K562 (cell line): Measurements from ENCODE around the gene FMOD. TPM values are rescaled to one million over a fixed set of nuclear protein-coding genes. Genes with fewer than 3 reads are reported as not detected.
A peak's percentile ranks its signal among the peaks of the same experiment; 100 is the strongest.

ENCODE experiments used
- ATAC-seq: fragments of 200-7000 bp; cut with Tn5 transposase; 3 replicates; pipeline ENCODE4 v1.9.1; 2020; ENCODE audit warnings: moderate library complexity
- BruUV-seq: library from RNA; stranded (reverse); fragments of 400-500 nt; replicated peaks from 2 replicates; lab custom pipeline; 2021; lab: Mats Ljungman, UMichigan
- CTCF ChIA-PET: fragments of 300-600 bp; formaldehyde crosslinking; extraction: SDS; loops from one replicate; lab custom pipeline; 2021; ENCODE audit warnings: low intra/inter-chr PET ratio; lab: Yijun Ruan, JAX
- POLR2A ChIA-PET: fragments of 300-600, 350-650 bp; sonication (Branson Sonifier 250); formaldehyde crosslinking; extraction: SDS; loops from one replicate; lab custom pipeline; 2021; ENCODE audit warnings: antibody characterized with exemption, inconsistent platforms; lab: Yijun Ruan, JAX
- DNase-seq, 4 experiments: peaks; one replicate each; pipeline versions ENCODE4 v3.0.0 to v3.0.0-alpha.2; 2011 to 2018; ENCODE audit warnings: low spot score in 3 of 4, mixed read lengths in 3 of 4; ENCODE audit errors: extremely low read depth in 1 of 4
- FAIRE-seq: peaks from 2 replicates; lab custom pipeline; 2011; peaks lifted over from hg19 to GRCh38; lab: Jason Lieb, UNC
- H2AFZ ChIP-seq: 2 replicates; pipeline ENCODE4 v1.6.0; 2011; ENCODE audit warnings: low read depth, low read length, control low read depth, inconsistent platforms
- H3K27ac ChIP-seq: fragments of 200-600 bp; 3 replicates; pipeline ENCODE4 v1.8.0; 2011; ENCODE audit warnings: low read depth, mild to moderate bottlenecking, control low read depth, inconsistent platforms, low read length, moderate library complexity, mixed read lengths; ENCODE audit errors: extremely low read depth
- H3K27me3 ChIP-seq, 2 experiments: fragments of 300-600 bp in 1 of 2; 2 replicates in 1 of 2; 3 replicates in 1 of 2; pipeline versions ENCODE4 v1.6.0 to v1.8.0; 2011; ENCODE audit warnings: inconsistent platforms in 2 of 2, low read length in 2 of 2, mild to moderate bottlenecking in 1 of 2, mixed read lengths in 1 of 2, moderate library complexity in 1 of 2; ENCODE audit not compliant: control insufficient read depth in 2 of 2, insufficient read depth in 2 of 2
- H3K36me3 ChIP-seq: fragments of 300-600 bp; 3 replicates; pipeline ENCODE4 v1.8.0; 2011; ENCODE audit warnings: mild to moderate bottlenecking, low read length, inconsistent platforms; ENCODE audit not compliant: control insufficient read depth, insufficient read depth
- H3K4me1 ChIP-seq, 2 experiments: fragments of 200-600 bp in 1 of 2; replicated peaks in 1 of 2; 2 replicates in 1 of 2; 3 replicates in 1 of 2; pipeline versions ENCODE4 v1.5.1 to v1.8.0; 2011; ENCODE audit warnings: inconsistent platforms in 2 of 2, low read length in 2 of 2, mild to moderate bottlenecking in 1 of 2, mixed read lengths in 1 of 2, moderate library complexity in 1 of 2; ENCODE audit not compliant: control insufficient read depth in 2 of 2, insufficient read depth in 2 of 2
- H3K4me2 ChIP-seq: 2 replicates; pipeline ENCODE4 v1.6.1; 2011; ENCODE audit warnings: low read length, control low read depth, inconsistent platforms, mixed read lengths; ENCODE audit not compliant: insufficient read depth
- H3K4me3 ChIP-seq: fragments of 200-600 bp; sonication (generic), shearing (Covaris generic); 2 replicates; pipeline ENCODE4 v1.5.1; 2016; ENCODE audit warnings: control low read depth, inconsistent platforms
- H3K79me2 ChIP-seq: fragments of 200-600 bp; 3 replicates; pipeline ENCODE4 v1.8.0; 2011; ENCODE audit warnings: low read length, inconsistent platforms; ENCODE audit not compliant: control insufficient read depth, insufficient read depth
- H3K9ac ChIP-seq, 2 experiments: 2 replicates each; pipeline versions ENCODE4 v1.6.0 to v1.6.1; 2011; ENCODE audit warnings: low read depth in 2 of 2, low read length in 2 of 2, control low read depth in 1 of 2, inconsistent platforms in 1 of 2, mild to moderate bottlenecking in 1 of 2, mixed read lengths in 1 of 2; ENCODE audit not compliant: insufficient read depth in 1 of 2
- H3K9me1 ChIP-seq: one replicate; pipeline ENCODE4 v1.6.0; 2011; ENCODE audit warnings: inconsistent platforms, mild to moderate bottlenecking, low read length, moderate library complexity; ENCODE audit not compliant: control insufficient read depth, insufficient read depth
- H3K9me3 ChIP-seq: replicated peaks from 2 replicates; pipeline ENCODE4 v1.5.1; 2011; ENCODE audit warnings: low read depth, low read length, inconsistent platforms; ENCODE audit not compliant: control insufficient read depth, insufficient read depth
- H4K20me1 ChIP-seq: replicated peaks from 2 replicates; pipeline ENCODE4 v1.6.1; 2011; ENCODE audit warnings: low read length, inconsistent platforms, mixed read lengths; ENCODE audit not compliant: control insufficient read depth, insufficient read depth
- BMI1 ChIP-seq: fragments of 150-350 bp; IDR thresholded peaks from 2 replicates; pipeline ENCODE4 v1.6.1; 2014; ENCODE audit warnings: low read length
- BRD9 ChIP-seq: fragments of 450-650 bp; IDR thresholded peaks from 2 replicates; pipeline ENCODE4 v1.6.1; 2018; ENCODE audit warnings: low read depth; ENCODE audit not compliant: partially characterized antibody
- CXXC5 ChIP-seq: fragments of 250-450 bp; sonication (Bioruptor Pico); IDR thresholded peaks from 2 replicates; pipeline ENCODE4 v1.8.0; 2022; ENCODE audit warnings: inconsistent platforms, mild to moderate bottlenecking, moderate library complexity
- MYC ChIP-seq, 2 experiments: fragments of 250-450 bp in 1 of 2; sonication (Bioruptor Pico) in 1 of 2; IDR thresholded peaks; 2 replicates each; pipeline versions ENCODE4 v1.5.1 to v1.6.1; 2012 to 2021; ENCODE audit warnings: low read depth in 2 of 2, borderline replicate concordance in 1 of 2, improper control_type of control experiment in 1 of 2, low read length in 1 of 2, mild to moderate bottlenecking in 1 of 2, moderate library complexity in 1 of 2
- RAD51 ChIP-seq: fragments of 450-650 bp; IDR thresholded peaks from 2 replicates; pipeline ENCODE4 v1.7.1; 2016; ENCODE audit warnings: low read depth, mild to moderate bottlenecking, borderline replicate concordance
- RBM39 ChIP-seq: fragments of 200-400 bp; formaldehyde crosslinking; optimal IDR thresholded peaks from 2 replicates; pipeline ENCODE3; 2018; ENCODE audit warnings: low read depth, low read length
- SMAD4 ChIP-seq: fragments of 250-450 bp; sonication (Bioruptor Pico); conservative IDR thresholded peaks from 2 replicates; pipeline ENCODE4 v1.8.0; 2021; ENCODE audit warnings: inconsistent platforms, mild to moderate bottlenecking, moderate library complexity
- ZNF165 ChIP-seq: fragments of 250-450 bp; sonication (Bioruptor Pico); IDR thresholded peaks from 2 replicates; pipeline ENCODE4 v1.4.0; 2020; ENCODE audit warnings: borderline replicate concordance
- WGBS: fragments of 100-300 bp; shearing (Covaris generic); methylation state at CpG from one replicate; pipeline ENCODE4 v1.1.6; 2016; ENCODE audit warnings: low coverage, mixed read lengths; ENCODE audit not compliant: insufficient coverage; ENCODE audit errors: missing lambda C conversion rate; 5-methylcytosine and 5-hydroxymethylcytosine counted together
- in situ Hi-C: fragments of 300-500 bp; cut with MboI; formaldehyde crosslinking; loops from 4 replicates; pipeline ENCODE4 v1.15.0; 2018; ENCODE audit warnings: inconsistent platforms, mixed read lengths
- intact Hi-C: fragments of 100-400 bp; cut with micrococcal nuclease; formaldehyde crosslinking; loops from 2 replicates; pipeline ENCODE4 v1.14.2; 2022
- polyA plus RNA-seq, 8 experiments: library from polyadenylated mRNA; depleted of rRNA in 4 of 8; stranded (reverse) in 5 of 8; unstranded in 3 of 8; fragments of >200 nt; fragmentation: Nextera tagmentation in 2 of 8; fragmentation: Illumina TruSeq in 1 of 8; extraction: Ambion mirVana in 2 of 8; extraction: Trizol in 1 of 8; gene quantifications; 2 replicates each; pipeline versions ENCODE4 v1.2.1 to v1.2.3, GENCODE V29; 2011 to 2014; ENCODE audit warnings: inconsistent platforms in 1 of 8, missing spikeins in 1 of 8
- total RNA-seq, 7 experiments: library from RNA; depleted of rRNA in 6 of 7; stranded (reverse); fragments of >200 nt in 6 of 7; fragmentation: Illumina TruSeq in 2 of 7; extraction: Trizol in 2 of 7; gene quantifications; 2 replicates each; pipeline versions ENCODE4 v1.2.1 to v1.2.3, GENCODE V29; 2011 to 2021; ENCODE audit warnings: low replicate concordance in 1 of 7
- TF ChIP-seq, protein P1 (sequence below): conservative IDR thresholded peaks from 2 replicates; pipeline ENCODE4 v1.6.1; 2011; ENCODE audit warnings: low read depth, mild to moderate bottlenecking, low read length; ENCODE audit not compliant: control insufficient read depth
- TF ChIP-seq, protein P2 (sequence below): fragments of 450-650 bp; IDR thresholded peaks from 2 replicates; pipeline ENCODE4 v1.6.1; 2016; ENCODE audit warnings: low read depth, mild to moderate bottlenecking, moderate library complexity
- TF ChIP-seq, protein P3 (sequence below), 2 experiments: IDR thresholded peaks in 1 of 2; conservative IDR thresholded peaks in 1 of 2; 2 replicates each; pipeline ENCODE4 v1.6.1; 2016; ENCODE audit warnings: low read depth in 2 of 2, mild to moderate bottlenecking in 1 of 2, missing compliant biosample characterization in 1 of 2, missing genetic modification characterization in 1 of 2, moderate library complexity in 1 of 2
- TF ChIP-seq, protein P4 (sequence below): fragments of 450-650 bp; IDR thresholded peaks from 2 replicates; pipeline ENCODE4 v1.6.1; 2014; ENCODE audit warnings: low read depth, mild to moderate bottlenecking, moderate library complexity, borderline replicate concordance

FMOD gene
- total and polyA plus RNA-seq, 9 of the 15 experiments (the other 6 are each of a cell fraction or from before 2014, with no cell fraction given), result 0.03 to 0.13 (median 0.03) TPM; not detected in 6

DNA sequence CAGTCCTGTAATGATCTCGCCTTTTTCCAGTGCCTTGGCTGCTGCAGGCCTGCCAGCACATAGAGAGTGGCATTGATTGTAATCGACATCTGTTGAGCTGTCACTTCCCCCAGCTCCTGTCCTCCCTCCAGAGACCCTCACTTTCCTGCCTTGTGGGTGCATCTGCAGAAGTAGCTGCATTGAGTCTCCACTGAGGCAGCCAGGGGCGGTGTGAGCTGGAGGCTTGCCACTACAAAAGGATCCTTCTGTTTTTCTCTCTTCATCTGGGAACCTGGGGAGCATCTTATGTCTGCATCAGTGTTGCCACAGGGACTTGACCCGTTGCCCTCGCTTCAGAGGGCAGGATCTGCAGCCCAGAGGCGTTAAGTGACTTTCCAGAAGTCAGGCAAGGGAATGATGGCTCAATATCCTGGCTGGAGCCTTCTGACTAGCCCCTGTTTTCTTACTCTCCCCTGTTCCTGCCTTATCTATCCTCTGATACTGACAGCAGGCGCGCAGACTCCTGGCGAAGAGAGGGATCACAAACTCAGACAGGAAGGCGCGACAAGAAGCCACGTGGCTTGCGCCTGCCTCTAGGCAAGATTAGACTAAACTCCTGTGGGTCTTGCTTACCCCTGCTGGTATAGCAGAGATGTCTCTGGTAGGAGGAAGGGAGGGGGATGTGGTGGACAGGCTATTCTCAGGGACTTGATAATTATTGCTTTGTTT lies 13.3 kb upstream of the FMOD start:
- Histone ChIP-seq H3K27ac (no peak overlapping the region), H3K4me3 (no peak overlapping the region), H3K36me3 (no peaks in the 10 kb centered on the region), H3K9me3 (no peaks in the 10 kb centered on the region), H3K9me1 (no peaks in the 10 kb centered on the region), H3K4me1 (no peaks in the 10 kb centered on the region; a peak in 1 of 5 replicates), H3K9ac (peak overlapping the region in 1 of 2 experiments; percentile 40; a peak in 1 of 4 replicates), H3K79me2 (no peaks in the 10 kb centered on the region), H2AFZ (no peak overlapping the region), H3K27me3 (peaks cover 11 to 63% of the 10 kb centered on the region in 2 experiments), H3K4me2 (no peak overlapping the region), H4K20me1 (no peaks in the 10 kb centered on the region; the same call in 1 of the 2 replicates)
- peak; percentile 73 for FAIRE-seq
- CTCF ChIA-PET, result no interaction called here
- ATAC-seq, result peak; percentile 83
- in situ Hi-C loops (no loop called here), intact Hi-C loops (no loop called here)
- POLR2A ChIA-PET, result interaction anchor here (0.7 to 1.3 kb wide), 2 partner anchors 10 to 34 kb away, joined by 3 to 4 read pairs; no protein-coding TSS in a partner anchor
- DNase-seq, result peak; percentile 35 to 59 (median 44)
- under 1% methylated on average over 13 of the region's 13 CpGs for WGBS
- BruUV-seq, result no TSS peak
- TF ChIP-seq RBM39 (no peak), RAD51 (peak; percentile 50; the same call in 1 of the 2 replicates), MYC (IDR thresholded peaks at IDR 0.05; ENCODE audit: low read depth, low read length) (peak; percentile 79), MYC (CRISPR knock-in tag; IDR thresholded peaks at IDR 0.05; ENCODE audit: borderline replicate concordance, low read depth) (no peak), BMI1 (no peak), ZNF165 (CRISPR knock-in tag) (no peak), BRD9 (no peak), SMAD4 (CRISPR knock-in tag) (peak; percentile 88), CXXC5 (CRISPR knock-in tag) (peak; percentile 61)
- TF ChIP-seq, protein P1, sequence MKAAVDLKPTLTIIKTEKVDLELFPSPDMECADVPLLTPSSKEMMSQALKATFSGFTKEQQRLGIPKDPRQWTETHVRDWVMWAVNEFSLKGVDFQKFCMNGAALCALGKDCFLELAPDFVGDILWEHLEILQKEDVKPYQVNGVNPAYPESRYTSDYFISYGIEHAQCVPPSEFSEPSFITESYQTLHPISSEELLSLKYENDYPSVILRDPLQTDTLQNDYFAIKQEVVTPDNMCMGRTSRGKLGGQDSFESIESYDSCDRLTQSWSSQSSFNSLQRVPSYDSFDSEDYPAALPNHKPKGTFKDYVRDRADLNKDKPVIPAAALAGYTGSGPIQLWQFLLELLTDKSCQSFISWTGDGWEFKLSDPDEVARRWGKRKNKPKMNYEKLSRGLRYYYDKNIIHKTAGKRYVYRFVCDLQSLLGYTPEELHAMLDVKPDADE, result no peak
- TF ChIP-seq, protein P2, sequence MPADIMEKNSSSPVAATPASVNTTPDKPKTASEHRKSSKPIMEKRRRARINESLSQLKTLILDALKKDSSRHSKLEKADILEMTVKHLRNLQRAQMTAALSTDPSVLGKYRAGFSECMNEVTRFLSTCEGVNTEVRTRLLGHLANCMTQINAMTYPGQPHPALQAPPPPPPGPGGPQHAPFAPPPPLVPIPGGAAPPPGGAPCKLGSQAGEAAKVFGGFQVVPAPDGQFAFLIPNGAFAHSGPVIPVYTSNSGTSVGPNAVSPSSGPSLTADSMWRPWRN, result peak; percentile 39; the same call in 1 of the 2 replicates
- TF ChIP-seq, protein P3, sequence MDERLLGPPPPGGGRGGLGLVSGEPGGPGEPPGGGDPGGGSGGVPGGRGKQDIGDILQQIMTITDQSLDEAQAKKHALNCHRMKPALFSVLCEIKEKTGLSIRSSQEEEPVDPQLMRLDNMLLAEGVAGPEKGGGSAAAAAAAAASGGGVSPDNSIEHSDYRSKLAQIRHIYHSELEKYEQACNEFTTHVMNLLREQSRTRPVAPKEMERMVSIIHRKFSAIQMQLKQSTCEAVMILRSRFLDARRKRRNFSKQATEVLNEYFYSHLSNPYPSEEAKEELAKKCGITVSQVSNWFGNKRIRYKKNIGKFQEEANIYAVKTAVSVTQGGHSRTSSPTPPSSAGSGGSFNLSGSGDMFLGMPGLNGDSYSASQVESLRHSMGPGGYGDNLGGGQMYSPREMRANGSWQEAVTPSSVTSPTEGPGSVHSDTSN (CRISPR knock-in tag; IDR thresholded peaks at IDR 0.05; ENCODE audit: low read depth), result no peak
- TF ChIP-seq, protein P3 (tag; conservative IDR thresholded peaks at IDR 0.05; ENCODE audit: low read depth), result 0 out of 2 replicates have a peak, but pooled peaks have one; percentile 8
- TF ChIP-seq, protein P4, sequence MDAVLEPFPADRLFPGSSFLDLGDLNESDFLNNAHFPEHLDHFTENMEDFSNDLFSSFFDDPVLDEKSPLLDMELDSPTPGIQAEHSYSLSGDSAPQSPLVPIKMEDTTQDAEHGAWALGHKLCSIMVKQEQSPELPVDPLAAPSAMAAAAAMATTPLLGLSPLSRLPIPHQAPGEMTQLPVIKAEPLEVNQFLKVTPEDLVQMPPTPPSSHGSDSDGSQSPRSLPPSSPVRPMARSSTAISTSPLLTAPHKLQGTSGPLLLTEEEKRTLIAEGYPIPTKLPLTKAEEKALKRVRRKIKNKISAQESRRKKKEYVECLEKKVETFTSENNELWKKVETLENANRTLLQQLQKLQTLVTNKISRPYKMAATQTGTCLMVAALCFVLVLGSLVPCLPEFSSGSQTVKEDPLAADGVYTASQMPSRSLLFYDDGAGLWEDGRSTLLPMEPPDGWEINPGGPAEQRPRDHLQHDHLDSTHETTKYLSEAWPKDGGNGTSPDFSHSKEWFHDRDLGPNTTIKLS, result peak; percentile 54; the same call in 1 of the 2 replicates
